TTC549 (cell line): ENCODE measurements around the gene MPRIP.
A peak's percentile ranks its signal among the peaks of the same experiment; 100 is the strongest.
"Not testable (repeated sequence)": the region's sequence is repeated elsewhere in the genome, so short reads cannot be mapped to it uniquely, and the experiment has no call there.

Experiments
- FAIRE-seq: peaks from 2 replicates; lab custom pipeline; 2012; peaks lifted over from hg19 to GRCh38; lab: Jason Lieb, UNC

MPRIP gene

GRCh38 chr17:17127156-17127555 lies 84.9 kb downstream of the MPRIP start:
- no peak for FAIRE-seq

GRCh38 chr17:17127730-17128291 lies 85.6 kb downstream of the MPRIP start:
- FAIRE-seq: no peak

GRCh38 chr17:17128476-17129075 lies 86.3 kb downstream of the MPRIP start:
- FAIRE-seq: no peak

- FAIRE-seq: no peak
These were observed 87.2 kb downstream of the MPRIP start for GRCh38 chr17:17129466-17129865.

- no peak for FAIRE-seq
These were observed 88.0 kb downstream of the MPRIP start for GRCh38 chr17:17130077-17130844.

GRCh38 chr17:17131839-17132238 lies 89.6 kb downstream of the MPRIP start:
- FAIRE-seq: no peak

- FAIRE-seq: no peak
These were observed 90.5 kb downstream of the MPRIP start for GRCh38 chr17:17132746-17133145.

GRCh38 chr17:17134051-17134956 lies 92.0 kb downstream of the MPRIP start:
- no peak for FAIRE-seq

- FAIRE-seq: no peak
These were observed 92.7 kb downstream of the MPRIP start for GRCh38 chr17:17134957-17135333.

- not testable (repeated sequence) for FAIRE-seq
These were observed 94.0 kb downstream of the MPRIP start for GRCh38 chr17:17136221-17136620.

- no peak for FAIRE-seq
These were observed 95.7 kb downstream of the MPRIP start for GRCh38 chr17:17137731-17138585.

GRCh38 chr17:17139972-17140589 lies 97.8 kb downstream of the MPRIP start:
- FAIRE-seq: no peak

- FAIRE-seq: no peak
These were observed 98.3 kb downstream of the MPRIP start for GRCh38 chr17:17140590-17140980.

- no peak for FAIRE-seq
These were observed 99.0 kb downstream of the MPRIP start for GRCh38 chr17:17141279-17141678.

GRCh38 chr17:17141860-17142552 lies 99.7 kb downstream of the MPRIP start:
- FAIRE-seq: peak; percentile 13

GRCh38 chr17:17142556-17142955 lies 100.3 kb downstream of the MPRIP start:
- no peak for FAIRE-seq

- no peak for FAIRE-seq
These were observed 101.2 kb downstream of the MPRIP start for GRCh38 chr17:17143501-17143900.

- no peak for FAIRE-seq
These were observed 101.8 kb downstream of the MPRIP start for GRCh38 chr17:17144061-17144460.

- FAIRE-seq: no peak
These were observed 102.8 kb downstream of the MPRIP start for GRCh38 chr17:17144916-17145665.
